Epithelial cell of proximal tubule (primary cell): Measurements from ENCODE around the gene RTL1. TPM values are rescaled to one million over a fixed set of nuclear protein-coding genes. Genes with fewer than 3 reads are reported as not detected.

Source experiments
- DNase-seq: peaks from one replicate; pipeline ENCODE4 v3.0.0-alpha.2; 2011; ENCODE audit warnings: low read depth
- H3K4me3 ChIP-seq: 2 replicates; pipeline ENCODE4 v1.5.1; 2011; ENCODE audit warnings: low read depth, mild to moderate bottlenecking, low read length
- CTCF ChIP-seq: conservative IDR thresholded peaks from 2 replicates; pipeline ENCODE4 v1.5.1; 2012; ENCODE audit warnings: low read depth, mild to moderate bottlenecking, low read length
- total RNA-seq: library from RNA; depleted of rRNA; stranded (reverse); fragments of >200 nt; gene quantifications from 2 replicates; pipeline ENCODE4 v1.2.3, GENCODE V29; 2015

Gene RTL1
- total RNA-seq, 1 donor from 2014 or later: 0.06 TPM

- TF ChIP-seq CTCF: no peak
- DNase-seq: no peak
- H3K4me3 ChIP-seq: no peak overlapping the region
These were observed 58.2 kb downstream of the RTL1 start for GRCh38 chr14:100845341-100845740.

- H3K4me3 ChIP-seq: no peak overlapping the region
- TF ChIP-seq CTCF: no peak
- no peak for DNase-seq
These were observed 58.7 kb downstream of the RTL1 start for GRCh38 chr14:100844846-100845245.

- TF ChIP-seq CTCF: no peak
These were observed 59.1 kb downstream of the RTL1 start for GRCh38 chr14:100844421-100844820.

GRCh38 chr14:100844082-100844408 is 59.5 kb downstream of the RTL1 start:
- no peak for TF ChIP-seq CTCF
- H3K4me3 ChIP-seq: no peak overlapping the region
- DNase-seq: no peak

More at GRCh38 chr14:100844421-100844820, 59.1 kb downstream of the RTL1 start:
- H3K4me3 ChIP-seq: no peak overlapping the region
- no peak for DNase-seq

GRCh38 chr14:100842799-100843198 is 60.7 kb downstream of the RTL1 start:
- no peak for TF ChIP-seq CTCF
- no peak for DNase-seq
- no peak overlapping the region for H3K4me3 ChIP-seq

- no peak for TF ChIP-seq CTCF
- no peak overlapping the region for H3K4me3 ChIP-seq
These were observed 61.6 kb downstream of the RTL1 start for GRCh38 chr14:100841761-100842403.

GRCh38 chr14:100841066-100841760 is 62.3 kb downstream of the RTL1 start:
- no peak for TF ChIP-seq CTCF
- DNase-seq: no peak
- H3K4me3 ChIP-seq: no peak overlapping the region

More at GRCh38 chr14:100841761-100842403, 61.6 kb downstream of the RTL1 start:
- DNase-seq: no peak
